Cardiac fibroblast (primary cell): ENCODE data around the gene PCGF1.
A peak's percentile ranks its signal among the peaks of the same experiment; 100 is the strongest.

Experiments
- DNase-seq, 2 donors: peaks; one replicate each; pipeline versions ENCODE4 v3.0.0 to v3.0.0-alpha.2; 2010; ENCODE audit warnings: low read depth in 2 of 2
- H3K4me3 ChIP-seq, 2 donors: replicated peaks in 1 of 2; 1 replicate in 1 of 2; 2 replicates in 1 of 2; pipeline ENCODE4 v1.5.1; 2011; ENCODE audit warnings: low read depth in 2 of 2, low read length in 2 of 2, mild to moderate bottlenecking in 2 of 2, moderate library complexity in 1 of 2
- TF ChIP-seq, protein P1 (sequence below): IDR thresholded peaks from one replicate; pipeline ENCODE4 v1.5.1; 2011; ENCODE audit warnings: low read depth, mild to moderate bottlenecking, low read length, inconsistent platforms

Gene PCGF1

GRCh38 chr2:74497777-74498499 lies 9.6 kb downstream of the PCGF1 start:
- peak overlapping the region; percentile 35 to 39 for H3K4me3 ChIP-seq
- TF ChIP-seq, protein P1, sequence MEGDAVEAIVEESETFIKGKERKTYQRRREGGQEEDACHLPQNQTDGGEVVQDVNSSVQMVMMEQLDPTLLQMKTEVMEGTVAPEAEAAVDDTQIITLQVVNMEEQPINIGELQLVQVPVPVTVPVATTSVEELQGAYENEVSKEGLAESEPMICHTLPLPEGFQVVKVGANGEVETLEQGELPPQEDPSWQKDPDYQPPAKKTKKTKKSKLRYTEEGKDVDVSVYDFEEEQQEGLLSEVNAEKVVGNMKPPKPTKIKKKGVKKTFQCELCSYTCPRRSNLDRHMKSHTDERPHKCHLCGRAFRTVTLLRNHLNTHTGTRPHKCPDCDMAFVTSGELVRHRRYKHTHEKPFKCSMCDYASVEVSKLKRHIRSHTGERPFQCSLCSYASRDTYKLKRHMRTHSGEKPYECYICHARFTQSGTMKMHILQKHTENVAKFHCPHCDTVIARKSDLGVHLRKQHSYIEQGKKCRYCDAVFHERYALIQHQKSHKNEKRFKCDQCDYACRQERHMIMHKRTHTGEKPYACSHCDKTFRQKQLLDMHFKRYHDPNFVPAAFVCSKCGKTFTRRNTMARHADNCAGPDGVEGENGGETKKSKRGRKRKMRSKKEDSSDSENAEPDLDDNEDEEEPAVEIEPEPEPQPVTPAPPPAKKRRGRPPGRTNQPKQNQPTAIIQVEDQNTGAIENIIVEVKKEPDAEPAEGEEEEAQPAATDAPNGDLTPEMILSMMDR = no peak
- peak in 1 of 2 donors; percentile 14 for DNase-seq

DNA sequence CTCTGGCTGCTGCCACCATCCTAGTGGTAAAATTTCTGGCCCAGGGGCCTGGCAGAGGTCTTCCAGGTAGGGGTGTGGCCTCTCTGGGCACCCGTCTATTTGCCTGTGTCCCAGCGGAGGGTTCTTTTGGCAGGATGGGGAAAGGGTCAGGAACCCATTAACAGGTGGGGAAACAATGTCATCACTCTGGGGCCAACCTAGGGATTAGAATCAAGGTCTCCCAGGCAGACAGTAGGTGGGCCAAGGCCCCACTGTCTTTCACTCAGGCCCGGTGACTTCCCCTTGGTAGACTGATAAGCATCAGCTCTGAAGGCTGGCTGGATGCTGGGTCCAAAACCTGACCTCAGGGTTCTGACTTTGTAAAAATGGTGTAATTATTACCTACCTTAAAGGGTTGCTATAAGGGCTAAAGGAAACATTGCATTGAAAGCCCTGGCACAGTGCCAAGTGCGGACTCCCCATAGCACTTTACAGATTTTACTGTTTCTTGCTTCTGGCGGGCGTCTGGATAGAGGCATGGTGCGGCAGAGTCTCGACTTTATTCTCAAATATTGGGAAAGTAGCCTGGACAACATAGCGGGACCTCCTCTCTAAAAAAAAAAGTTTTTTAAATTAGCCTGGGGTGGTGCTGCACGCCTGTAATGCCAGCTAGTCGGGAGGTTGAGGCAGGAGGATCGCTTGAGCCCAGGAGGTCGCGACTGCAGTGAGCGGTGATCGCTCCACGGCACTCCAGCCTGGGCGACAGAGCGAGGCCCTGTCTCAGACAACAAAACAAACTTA lies 10.3 kb downstream of the PCGF1 start:
- H3K4me3 ChIP-seq = no peak overlapping the region
- no peak for DNase-seq
- TF ChIP-seq, protein P1 = no peak

DNA sequence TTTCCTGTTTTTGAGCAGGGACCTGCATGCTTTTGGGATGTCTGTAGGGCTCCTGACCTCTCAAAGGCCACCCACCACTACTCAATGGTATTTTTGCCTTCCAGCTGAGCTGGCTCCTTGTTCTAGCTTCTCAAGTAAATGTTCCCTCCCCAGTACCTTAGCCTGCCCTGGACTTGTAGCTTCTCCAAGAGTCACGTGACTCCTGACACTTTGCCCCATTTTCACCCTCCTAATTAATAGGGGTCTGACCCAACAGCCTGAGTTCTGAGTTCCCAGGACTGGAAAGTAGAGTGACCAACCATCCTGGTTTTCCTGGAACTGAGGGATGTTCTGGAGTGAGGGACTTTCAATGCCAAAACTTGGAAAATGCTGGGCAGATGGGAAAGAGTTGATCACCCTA lies 12.1 kb downstream of the PCGF1 start:
- TF ChIP-seq, protein P1 = no peak
- no peak overlapping the region for H3K4me3 ChIP-seq
- no peak for DNase-seq

GRCh38 chr2:74493546-74493945 lies 13.9 kb downstream of the PCGF1 start:
- DNase-seq = peak in 1 of 2 donors; percentile 27
- TF ChIP-seq, protein P1 = no peak

DNA sequence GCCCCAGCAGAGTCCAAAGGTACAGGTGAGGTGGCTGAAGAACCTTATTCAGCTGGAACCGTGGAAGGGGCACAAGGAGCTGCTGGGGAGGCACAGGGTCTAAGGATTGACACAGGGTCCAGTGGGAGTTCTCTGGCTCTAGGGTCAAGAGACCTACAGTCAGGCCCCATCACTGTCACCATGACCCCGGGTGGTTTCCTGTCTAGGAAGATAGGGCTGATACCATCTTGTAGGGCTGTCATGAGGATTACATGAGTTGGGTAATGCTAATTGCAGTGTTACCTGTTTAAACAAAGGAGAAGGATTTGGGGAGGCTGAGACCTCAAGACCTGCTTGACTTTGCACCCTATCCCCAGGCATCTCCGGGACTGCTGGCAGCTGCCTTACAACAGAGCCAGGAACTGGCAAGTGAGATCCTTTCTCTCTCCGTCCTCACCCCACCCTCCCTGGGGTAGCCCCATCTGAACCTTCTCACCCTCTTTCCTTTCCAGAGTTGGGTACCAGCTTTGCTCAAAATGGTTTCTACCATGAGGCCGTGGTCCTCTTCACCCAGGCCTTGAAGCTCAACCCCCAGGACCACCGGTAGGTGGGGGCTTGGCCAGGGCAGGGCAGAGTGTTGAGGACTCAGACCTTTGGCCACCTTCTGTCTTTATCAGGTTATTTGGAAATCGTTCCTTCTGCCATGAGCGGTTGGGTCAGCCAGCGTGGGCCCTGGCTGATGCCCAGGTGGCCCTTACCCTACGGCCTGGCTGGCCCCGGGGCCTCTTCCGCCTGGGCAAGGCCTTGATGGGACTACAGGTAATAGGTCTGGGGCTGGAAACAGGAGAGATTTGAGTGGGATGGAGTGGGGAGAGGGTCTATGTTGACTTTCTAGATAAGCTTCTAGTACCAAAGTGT lies 15.6 kb downstream of the PCGF1 start:
- TF ChIP-seq, protein P1 = no peak
- no peak for DNase-seq
- no peak overlapping the region for H3K4me3 ChIP-seq

More at GRCh38 chr2:74493546-74493945, 13.9 kb downstream of the PCGF1 start:
- no peak overlapping the region for H3K4me3 ChIP-seq

- H3K4me3 ChIP-seq = no peak overlapping the region
- DNase-seq = no peak
- TF ChIP-seq, protein P1 = no peak
Measured at GRCh38 chr2:74489906-74490305, 17.6 kb downstream of the PCGF1 start.
